ENCODE measurements around the gene KCNC1.

KCNC1 gene

GRCh38 chr11:17753153-17753552 is 18.6 kb downstream of the KCNC1 start:
- DNase-seq (ENCODE audit: low spot score) = no peak

DNA sequence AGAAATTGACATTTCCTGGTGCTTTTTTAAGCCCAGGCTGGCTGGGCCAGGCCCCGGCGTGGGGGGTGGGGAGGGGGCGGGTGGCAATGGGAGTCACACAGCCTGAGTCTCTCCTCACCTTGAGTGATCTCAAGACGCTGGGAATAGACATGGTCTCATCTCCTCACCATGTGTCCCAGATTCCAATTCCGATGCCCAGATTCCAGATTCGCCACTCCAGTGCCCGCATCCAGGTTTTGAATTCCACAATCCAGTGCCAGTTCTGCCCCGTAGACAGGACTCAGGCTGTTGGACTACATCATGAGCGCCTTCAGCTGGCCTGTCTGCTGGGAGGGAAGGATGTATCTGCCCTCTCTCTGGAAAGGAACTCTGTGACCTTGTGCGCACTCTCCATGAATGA is 19.1 kb downstream of the KCNC1 start:
- DNase-seq (ENCODE audit: low spot score) = no peak

DNA sequence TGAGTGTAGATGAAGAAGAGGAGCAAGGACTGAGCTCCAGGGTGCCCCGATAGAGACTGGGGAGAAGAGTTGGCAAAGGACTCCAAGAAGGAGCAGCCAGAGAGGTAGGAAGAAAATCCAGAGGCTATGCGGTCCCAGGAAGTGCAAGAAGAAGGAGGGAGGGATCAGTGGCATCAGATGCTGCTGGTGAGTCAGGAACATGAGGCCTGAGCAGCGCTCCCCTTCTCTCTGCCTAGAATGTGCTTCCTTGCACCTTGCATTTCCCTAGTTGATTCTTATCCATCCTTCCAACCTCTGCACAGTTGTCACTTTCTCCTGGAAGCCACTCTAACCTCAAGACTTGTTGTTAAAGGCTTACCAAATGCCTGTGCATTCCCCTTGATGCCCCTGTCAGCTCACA is 21.3 kb downstream of the KCNC1 start:
- no peak for DNase-seq (ENCODE audit: low spot score)

- DNase-seq (ENCODE audit: low spot score) = peak; percentile 20
Observed at GRCh38 chr11:17760102-17761029, 25.8 kb downstream of the KCNC1 start.

DNA sequence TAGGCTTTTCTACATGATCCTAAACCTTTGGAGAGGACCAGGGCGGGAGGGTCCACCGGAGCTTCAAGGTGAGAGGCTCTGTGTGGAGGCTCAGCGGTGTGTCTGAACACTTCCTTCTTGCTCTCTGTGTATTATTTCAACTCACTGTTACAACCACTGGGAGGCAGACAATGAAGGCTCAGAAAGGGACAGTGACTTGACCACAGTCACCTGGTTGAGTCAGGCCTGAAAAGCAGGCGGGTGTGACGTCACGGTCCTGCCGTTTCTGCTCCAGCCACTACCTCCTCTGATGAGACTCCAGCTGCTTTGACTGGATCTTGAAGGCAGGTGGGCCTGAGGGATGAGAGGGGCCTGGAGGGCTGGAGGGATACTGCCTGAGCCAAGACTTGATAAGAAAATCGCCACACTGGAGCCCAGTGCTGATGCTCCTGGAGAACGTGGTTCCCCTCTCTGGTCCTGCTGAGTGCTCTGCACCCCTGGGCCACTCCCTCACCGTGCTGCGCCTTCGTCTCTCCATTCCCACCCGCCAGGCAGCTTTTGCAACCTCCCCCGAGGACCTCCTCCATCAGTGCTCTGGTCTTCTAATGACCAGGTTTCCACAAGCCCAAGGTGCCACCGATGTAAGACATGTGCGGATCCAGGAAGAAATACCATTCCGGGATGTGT is 27.9 kb downstream of the KCNC1 start:
- no peak for DNase-seq (ENCODE audit: low spot score)

GRCh38 chr11:17763244-17763643 is 28.7 kb downstream of the KCNC1 start:
- DNase-seq (ENCODE audit: low spot score) = no peak

- no peak for DNase-seq (ENCODE audit: low spot score)
Observed at GRCh38 chr11:17763703-17764102, 29.1 kb downstream of the KCNC1 start.

- no peak for DNase-seq (ENCODE audit: low spot score)
Observed at GRCh38 chr11:17764446-17765218, 30.1 kb downstream of the KCNC1 start.

DNA sequence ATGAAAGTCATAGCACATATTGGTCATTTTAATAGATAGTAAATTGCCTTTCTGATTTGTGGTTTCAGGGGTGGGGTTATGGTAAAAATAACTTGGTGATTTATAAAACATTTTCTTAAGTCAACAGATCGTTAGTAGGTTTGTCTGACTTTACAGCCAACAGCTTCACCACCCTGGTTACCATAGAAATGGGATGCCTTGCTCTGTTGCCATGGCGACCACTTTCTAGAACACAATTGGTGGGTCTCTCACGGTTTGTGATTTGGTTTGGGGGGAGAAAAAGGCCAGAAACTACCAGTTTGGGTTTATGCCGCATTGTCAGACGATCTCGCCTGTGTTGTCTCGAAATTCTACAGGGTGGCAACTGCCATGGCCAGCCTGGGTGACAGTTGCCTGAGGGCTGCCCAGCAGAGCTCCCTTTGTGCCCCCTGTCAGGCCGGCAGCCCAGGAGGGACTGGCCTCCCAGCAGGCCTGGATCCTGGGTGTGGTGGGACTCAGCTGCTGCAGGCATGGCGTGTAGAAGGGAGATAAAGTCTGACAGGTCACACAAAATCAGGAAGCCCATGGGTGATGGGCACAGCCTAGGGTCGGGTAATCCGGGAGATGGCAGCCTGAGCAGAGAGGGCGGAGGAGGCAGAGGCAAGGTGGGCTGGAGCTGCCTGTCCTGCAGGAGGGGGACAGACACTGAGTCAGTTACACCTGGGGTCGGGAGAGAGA is 30.9 kb downstream of the KCNC1 start:
- DNase-seq (ENCODE audit: low spot score) = no peak

- no peak for DNase-seq (ENCODE audit: low spot score)
Observed at GRCh38 chr11:17766073-17766359, 31.4 kb downstream of the KCNC1 start.

- DNase-seq (ENCODE audit: low spot score) = no peak
Observed at GRCh38 chr11:17766590-17766989, 32.0 kb downstream of the KCNC1 start.

DNA sequence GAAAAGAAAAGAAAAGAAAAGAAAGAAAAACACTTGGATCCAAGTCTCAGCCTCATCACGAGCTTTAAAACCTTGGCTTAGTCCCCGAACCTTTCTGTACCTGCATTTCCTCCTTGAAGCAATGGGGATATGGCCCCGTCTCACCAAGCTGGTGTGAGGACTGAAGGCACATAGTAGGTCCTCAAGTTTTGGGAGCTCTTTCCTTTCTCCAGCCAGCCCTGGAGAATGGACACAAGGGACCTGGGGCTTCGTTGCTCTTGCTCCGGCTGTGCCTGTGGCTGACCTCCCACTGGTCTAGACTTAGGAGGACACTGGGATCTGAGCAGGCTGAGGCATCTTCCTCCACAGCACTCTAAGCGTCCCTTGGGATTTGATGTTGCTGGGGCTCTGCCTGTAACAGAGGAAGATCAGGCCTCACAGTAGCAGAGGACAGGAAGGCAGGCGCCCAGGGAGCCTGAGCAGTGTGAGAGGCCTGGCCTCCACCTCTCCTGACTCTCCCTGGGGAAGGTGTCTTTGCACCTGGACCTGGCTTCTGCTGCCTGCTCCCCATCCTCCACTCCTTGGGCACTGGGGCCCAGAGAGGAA is 32.8 kb downstream of the KCNC1 start:
- no peak for DNase-seq (ENCODE audit: low spot score)

DNA sequence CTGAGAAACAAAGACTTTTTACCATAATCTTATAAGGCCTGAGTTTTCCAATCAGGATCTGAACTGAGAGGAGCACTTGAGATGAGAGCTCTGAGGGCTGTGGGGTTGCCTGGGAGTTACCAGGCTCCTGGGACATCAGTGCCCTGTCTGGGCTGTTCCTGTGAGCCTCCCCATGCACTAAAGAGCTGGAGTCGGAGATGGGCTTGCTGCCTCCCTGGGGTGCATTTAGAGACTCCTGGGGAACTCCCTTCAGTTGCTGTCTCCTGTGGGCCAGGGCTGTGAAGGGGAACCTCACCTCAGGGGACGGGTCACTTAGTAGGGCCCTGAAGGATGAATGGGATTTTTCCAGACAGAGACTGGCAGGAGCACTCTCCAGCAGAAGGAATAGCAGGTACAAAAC is 33.3 kb downstream of the KCNC1 start:
- no peak for DNase-seq (ENCODE audit: low spot score)

DNA sequence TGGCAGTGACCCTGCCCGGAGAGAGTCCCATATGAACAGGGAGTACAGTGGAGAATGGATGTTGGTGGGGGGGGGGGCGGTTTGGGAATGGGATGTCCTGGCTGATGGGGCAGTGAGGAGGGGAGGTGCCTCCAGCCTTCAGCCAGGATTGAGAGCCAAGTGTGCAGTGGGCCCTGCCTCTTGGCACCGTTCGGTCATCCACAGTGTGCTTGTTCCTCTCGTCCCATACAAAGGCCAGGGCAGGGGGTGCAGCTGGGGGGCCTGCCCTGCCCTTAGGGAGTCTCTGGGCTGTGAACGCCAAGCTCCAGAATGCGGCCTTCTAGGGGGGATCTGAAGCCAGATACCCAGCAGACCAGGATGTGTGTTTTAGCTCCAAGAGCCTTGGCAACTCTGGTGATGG is 34.0 kb downstream of the KCNC1 start:
- no peak for DNase-seq (ENCODE audit: low spot score)

DNA sequence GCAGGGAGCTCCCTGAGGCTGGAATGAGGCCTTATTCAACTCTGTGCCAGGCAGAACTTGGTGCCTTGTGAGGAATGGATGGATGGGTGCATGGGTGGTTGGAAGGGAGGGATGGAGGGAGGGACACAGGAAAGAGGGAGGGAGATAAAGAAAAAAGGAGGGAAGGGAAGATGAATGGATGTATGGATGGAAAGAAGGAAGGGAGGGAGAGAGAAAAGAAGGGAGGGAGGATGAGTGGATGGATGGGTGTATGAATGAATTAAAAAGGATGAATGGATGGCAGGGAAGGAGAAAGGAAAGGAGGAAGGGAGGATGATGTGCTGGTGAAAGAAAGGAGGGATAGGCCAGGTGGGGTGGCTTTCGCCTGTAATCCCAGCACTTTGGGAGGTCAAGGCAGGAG is 34.6 kb downstream of the KCNC1 start:
- DNase-seq (ENCODE audit: low spot score) = no peak

- no peak for DNase-seq (ENCODE audit: low spot score)
Observed at GRCh38 chr11:17770048-17770652, 35.6 kb downstream of the KCNC1 start.

DNA sequence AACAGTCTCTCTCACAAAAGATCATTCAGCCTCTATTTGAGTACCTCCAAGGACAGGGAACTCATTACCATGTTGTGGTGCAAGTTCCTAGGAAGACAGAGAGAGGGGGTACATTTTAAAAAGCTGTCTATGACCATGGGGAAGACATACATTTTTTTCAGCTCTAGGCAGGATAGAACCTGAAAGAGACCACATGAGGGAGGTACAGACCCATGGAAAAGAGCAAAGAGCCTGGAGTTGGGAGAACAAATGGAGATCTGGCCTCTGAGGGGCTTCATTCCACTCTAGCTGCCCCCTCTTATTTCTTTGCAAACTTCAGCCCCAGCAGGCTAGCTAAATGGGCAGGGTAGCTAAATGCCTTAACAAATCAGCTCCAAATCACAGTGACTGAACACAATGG is 36.3 kb downstream of the KCNC1 start:
- DNase-seq (ENCODE audit: low spot score) = no peak

DNA sequence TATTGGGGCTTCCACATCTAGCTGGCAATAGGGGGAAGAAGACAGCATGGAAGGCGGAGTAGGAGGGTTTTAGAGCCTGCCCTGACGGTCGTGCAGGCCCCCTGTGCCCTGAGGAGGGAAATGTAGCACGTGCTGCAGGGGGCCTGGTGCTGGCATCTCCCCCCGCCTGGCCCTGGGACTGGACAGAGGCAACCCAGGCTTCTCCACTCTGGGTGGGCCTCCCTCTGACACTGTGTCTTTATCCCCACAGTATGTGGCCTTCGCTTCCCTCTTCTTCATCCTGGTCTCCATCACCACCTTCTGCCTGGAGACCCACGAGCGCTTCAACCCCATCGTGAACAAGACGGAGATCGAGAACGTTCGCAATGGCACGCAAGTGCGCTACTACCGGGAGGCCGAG is 36.8 kb downstream of the KCNC1 start:
- no peak for DNase-seq (ENCODE audit: low spot score)

DNA sequence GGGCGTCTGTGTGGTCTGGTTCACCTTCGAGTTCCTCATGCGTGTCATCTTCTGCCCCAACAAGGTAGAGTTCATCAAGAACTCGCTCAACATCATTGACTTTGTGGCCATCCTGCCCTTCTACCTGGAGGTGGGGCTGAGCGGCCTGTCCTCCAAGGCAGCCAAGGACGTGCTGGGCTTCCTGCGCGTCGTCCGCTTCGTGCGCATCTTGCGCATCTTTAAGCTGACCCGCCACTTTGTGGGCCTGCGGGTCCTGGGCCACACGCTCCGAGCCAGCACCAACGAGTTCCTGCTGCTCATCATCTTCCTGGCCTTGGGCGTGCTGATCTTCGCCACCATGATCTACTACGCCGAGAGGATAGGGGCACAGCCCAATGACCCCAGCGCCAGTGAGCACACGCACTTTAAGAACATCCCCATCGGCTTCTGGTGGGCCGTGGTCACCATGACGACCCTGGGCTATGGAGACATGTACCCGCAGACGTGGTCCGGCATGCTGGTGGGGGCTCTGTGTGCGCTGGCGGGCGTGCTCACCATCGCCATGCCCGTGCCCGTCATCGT is 37.3 kb downstream of the KCNC1 start:
- DNase-seq (ENCODE audit: low spot score) = no peak

DNA sequence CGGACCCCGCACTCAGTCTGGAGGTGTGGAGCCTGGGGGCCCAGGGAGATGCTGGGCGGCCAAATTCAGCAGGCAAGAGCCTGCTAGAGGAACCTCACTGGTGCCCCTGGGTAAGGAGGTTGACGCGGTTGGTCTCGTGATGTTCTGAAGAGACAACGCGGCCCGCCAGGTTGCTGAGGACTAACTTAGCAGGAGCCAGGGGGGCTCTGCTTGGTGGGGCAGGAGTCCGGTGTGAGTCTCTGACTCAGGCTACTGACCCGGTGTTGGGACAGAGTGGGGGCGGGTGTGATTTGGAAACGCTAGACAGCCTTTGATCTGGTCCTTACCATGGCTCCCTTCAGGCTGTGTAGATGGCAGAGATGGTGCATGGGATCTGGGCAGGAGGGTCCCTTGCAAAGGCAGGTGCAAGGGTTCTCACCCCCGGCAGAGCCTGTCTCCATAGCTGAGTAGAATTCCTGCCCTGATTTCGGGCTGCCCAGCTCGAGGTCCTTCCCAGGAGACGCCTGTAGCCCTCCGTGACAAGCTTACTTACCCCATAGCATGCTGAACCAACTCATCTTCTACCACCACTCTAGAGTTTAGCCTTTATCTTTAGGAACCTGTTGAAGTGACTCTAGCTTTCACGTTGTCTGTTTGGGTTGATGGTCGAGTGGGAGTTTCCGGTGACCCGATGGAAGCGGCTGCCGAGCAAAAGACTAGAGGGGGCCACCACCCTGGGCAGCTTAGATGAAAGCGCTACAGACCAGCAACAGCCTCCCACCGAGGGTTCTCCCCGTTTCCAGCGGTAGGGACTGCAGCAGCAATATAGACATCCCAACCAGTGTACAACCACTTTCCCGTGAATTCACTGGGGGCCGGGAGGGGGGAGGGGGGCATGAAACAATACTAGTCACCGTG is 38.4 kb downstream of the KCNC1 start:
- no peak for DNase-seq (ENCODE audit: low spot score)

Measured in pons (tissue), 1 donor.